Measurements from ENCODE around the gene CACNA2D4.
"Not testable (repeated sequence)": the region's sequence is repeated elsewhere in the genome, so short reads cannot be mapped to it uniquely, and the experiment has no call there.

The CACNA2D4 gene

DNA sequence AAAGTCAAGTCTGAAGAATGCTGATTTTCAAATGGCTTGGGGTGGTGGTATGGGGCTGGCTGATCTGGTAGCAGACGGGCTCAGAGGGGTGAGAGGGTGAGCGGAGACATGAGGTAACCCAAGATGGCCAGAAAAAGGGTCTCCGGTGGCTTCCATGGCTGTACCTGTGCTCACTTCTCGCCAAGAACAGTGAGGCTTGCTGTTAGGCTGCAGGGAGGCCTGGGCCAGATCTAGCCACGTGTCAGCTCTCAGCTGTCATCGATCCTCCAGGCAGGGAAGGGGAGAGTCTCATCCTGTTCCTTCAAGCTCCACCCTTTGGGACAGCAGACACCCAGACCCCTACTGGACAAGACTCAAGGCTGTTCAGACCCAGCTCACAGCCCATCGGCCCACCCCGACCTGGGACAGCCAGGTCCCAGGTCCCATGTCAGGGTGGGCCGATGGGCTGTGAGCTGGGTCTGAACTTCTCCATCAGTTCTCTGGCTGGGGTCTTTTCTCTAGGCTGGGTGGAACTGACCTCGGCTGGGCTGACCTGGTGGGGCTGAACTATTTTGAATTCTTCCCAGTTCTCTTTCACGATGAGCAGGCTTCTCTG, 89.0 kb downstream of the CACNA2D4 start:
- DNase-seq = no peak

- DNase-seq = no peak
Measured at GRCh38 chr12:1828856-1829255, 89.6 kb downstream of the CACNA2D4 start.

GRCh38 chr12:1827826-1828805, 90.3 kb downstream of the CACNA2D4 start:
- DNase-seq = no peak

DNA sequence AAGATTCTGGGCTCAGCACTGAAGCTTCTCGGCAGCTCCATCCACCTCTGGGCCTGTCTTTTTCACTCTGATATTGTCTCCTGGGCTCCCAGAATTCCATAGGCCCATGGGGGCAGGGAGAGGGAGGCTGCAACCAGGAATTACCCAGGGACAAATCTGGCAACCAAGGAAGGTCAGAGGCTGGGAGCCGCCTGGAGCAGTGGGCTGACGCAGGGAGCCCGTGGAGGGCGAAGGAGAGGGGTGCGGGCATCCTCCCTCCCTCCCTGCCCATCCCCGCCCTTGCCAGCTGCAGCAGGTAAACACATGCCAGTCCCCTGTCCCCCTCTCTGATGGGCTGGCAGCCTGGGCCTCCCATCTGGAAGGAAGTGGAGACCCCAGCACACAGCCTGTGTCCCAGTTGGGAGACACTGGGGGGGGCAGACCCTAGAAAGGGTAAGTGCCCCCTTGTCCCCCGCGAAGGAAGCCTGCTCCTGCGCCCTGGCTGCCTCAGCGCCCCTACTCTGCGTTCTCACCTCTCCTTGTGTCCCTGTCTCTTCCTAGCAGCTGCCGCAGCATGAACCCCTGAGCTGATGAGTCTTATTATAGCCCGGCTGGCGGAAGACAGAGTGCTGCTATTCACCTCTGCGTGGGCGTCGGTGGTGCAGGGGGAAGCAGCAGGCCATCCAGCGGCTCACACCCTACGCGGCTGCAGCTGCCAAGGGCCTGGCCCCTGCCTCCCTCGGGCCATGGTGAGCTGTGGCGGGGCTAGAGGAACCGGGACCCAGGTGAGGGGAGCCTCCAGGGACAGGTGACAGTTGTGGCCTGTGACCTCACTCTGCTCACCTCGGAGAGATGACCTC, 91.4 kb downstream of the CACNA2D4 start:
- DNase-seq = peak; percentile 30

DNA sequence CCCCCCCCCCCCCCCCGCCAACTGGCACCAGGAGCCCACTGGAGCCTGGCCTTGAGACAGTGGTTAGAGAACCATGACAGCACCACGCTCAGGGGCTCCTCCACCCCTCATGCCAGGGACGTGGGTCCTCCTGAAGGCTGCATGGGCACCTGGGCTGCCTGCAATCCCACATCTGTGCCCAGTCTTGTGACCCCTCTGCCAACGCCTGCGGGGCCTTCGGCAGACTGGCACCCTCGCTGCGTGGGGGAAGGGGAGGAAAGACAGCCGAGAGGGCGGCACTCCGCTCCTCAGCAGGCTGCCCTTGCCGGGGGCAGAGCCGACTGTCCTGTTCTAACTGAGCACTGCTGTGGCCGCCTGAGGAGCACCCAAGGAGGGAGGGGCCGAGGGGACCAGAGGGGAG, 92.1 kb downstream of the CACNA2D4 start:
- DNase-seq = no peak

GRCh38 chr12:1825382-1826102, 92.9 kb downstream of the CACNA2D4 start:
- no peak for DNase-seq

DNA sequence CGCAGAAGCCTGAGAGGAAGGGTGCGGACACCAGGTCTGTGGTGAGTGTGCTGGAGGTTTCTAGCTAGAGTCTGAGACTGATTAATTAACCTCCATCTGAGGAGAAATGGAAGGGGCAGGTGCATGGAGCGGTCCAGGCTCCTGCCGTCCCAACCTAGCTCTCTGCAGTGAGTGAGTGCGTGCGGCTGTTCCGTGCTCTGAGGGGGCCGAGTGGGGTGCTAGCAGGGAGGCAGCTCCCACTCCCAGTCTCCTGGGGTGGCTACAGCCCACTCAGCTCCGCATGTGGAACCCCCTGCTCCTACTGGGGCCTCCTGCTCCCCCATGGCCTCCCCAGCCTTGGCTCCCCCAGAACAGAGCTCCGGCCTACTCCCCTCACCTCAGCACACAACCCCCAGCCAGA, 95.2 kb downstream of the CACNA2D4 start:
- DNase-seq = no peak

GRCh38 chr12:1822699-1823098, 95.8 kb downstream of the CACNA2D4 start:
- no peak for DNase-seq

- DNase-seq = no peak
Measured at GRCh38 chr12:1821805-1822204, 96.6 kb downstream of the CACNA2D4 start.

DNA sequence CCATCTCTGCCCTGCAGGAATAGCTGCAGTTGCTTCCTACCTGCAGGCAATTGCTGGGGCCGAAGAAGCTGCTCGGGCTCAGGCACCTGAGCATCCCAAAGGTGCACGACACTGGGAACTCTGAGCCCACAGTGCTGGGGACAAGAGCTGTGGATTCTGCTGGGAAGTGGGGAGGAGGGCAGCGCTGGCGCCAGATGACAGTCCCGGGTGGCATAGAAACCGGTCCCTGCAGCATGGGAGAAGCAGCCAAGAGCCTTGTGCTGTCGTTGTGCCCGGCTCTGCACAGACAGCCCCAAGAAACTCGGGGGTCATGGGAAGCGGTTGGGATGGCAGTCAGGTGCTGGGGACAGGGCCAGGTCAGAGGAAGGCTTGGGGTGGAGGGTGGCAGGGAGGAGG, 97.6 kb downstream of the CACNA2D4 start:
- DNase-seq = no peak

- DNase-seq = peak; percentile 60
Measured at GRCh38 chr12:1820191-1820895, 98.1 kb downstream of the CACNA2D4 start, which contains the start of gene LRTM2. Gene LRTM2 (plus strand): TSS chr12:1820565. CDS start chr12:1828149, 7,584 bp downstream.

GRCh38 chr12:1819571-1819970, 98.9 kb downstream of the CACNA2D4 start:
- DNase-seq = no peak

DNA sequence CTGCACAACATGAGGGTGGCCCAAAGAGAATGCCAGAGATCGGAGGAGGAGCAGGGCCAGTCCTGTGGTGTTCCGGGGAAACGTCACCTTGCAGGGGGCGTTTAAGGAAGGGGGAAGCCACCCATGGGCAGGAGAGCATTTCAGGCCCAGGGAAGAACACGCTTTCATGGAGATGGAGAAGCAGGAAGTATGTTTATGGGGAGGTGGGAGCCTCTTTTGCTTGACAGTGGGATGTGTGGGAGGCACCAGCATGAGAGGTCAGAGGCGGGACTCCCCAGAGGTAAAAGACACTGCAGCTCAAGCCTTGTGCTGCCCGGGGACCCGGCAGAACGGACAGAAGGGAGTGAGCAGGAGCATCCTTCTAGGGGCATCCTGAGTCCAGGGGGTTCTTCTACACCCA, 99.4 kb downstream of the CACNA2D4 start:
- DNase-seq = no peak

DNA sequence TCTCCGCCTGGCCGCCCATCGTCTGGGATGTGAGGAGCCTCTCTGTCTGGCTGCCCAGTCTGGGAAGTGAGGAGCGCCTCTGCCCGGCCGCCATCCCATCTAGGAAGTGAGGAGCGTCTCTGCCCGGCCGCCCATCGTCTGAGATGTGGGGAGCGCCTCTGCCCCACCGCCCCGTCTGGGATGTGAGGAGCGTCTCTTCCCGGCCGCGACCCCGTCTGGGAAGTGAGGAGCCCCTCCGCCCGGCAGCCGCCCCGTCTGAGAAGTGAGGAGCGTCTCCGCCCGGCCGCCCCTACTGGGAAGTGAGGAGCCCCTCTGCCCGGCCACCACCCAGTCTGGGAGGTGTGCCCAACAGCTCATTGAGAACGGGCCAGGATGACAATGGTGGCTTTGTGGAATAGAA, 100.5 kb downstream of the CACNA2D4 start:
- DNase-seq = not testable (repeated sequence)

- DNase-seq = no peak
Measured at GRCh38 chr12:1816730-1817348, 101.6 kb downstream of the CACNA2D4 start.

- no peak for DNase-seq
Measured at GRCh38 chr12:1815814-1816729, 102.4 kb downstream of the CACNA2D4 start.

GRCh38 chr12:1815108-1815507, 103.3 kb downstream of the CACNA2D4 start:
- DNase-seq = no peak

- DNase-seq = no peak
Measured at GRCh38 chr12:1814266-1814665, 104.2 kb downstream of the CACNA2D4 start.

GRCh38 chr12:1812650-1813302, 105.7 kb downstream of the CACNA2D4 start:
- no peak for DNase-seq

DNA sequence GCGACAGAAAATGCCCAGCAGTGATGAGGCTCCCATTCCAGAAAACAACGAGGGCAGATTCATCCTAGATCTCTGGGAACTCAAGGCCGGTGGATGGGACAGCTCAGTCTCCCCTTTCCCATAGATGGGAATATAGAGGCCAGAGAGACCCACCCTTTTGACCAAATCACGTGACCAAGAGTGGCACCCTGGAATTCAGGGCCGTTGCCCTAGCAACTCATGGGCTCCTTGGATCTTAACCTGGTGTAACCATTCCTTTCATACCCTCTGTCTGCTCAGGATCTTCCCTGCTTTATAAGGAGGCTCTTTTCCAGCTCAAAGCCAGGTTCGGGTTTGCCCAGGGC, 106.5 kb downstream of the CACNA2D4 start:
- DNase-seq = no peak

All from NCI-H69 (cell line).